A549 (cell line): ENCODE data around the gene CYB5D1. TPM values are rescaled to one million over a fixed set of nuclear protein-coding genes. Genes with fewer than 3 reads are reported as not detected.

ENCODE experiments used
- ATAC-seq, 2 experiments: fragments of 200-7000 bp in 1 of 2; fragments of >200 bp in 1 of 2; cut with Nextera tagmentation in 1 of 2; cut with Tn5 transposase in 1 of 2; 3 replicates each; pipeline versions ENCODE4 v1.8.0 to v1.9.1; 2018 to 2020; ENCODE audit warnings: mild to moderate bottlenecking in 1 of 2, moderate library complexity in 1 of 2
- CTCF ChIA-PET: fragments of 300-600 bp; sonication (Branson Sonifier 250); formaldehyde crosslinking; extraction: SDS; loops from one replicate; lab custom pipeline; 2021; ENCODE audit warnings: antibody characterized with exemption, inconsistent platforms; lab: Yijun Ruan, JAX
- POLR2A ChIA-PET: fragments of 350-600 bp; formaldehyde crosslinking; extraction: SDS; loops from one replicate; lab custom pipeline; 2021; ENCODE audit warnings: antibody characterized with exemption, inconsistent platforms; lab: Yijun Ruan, JAX
- DNase-seq, 2 experiments: peaks; one replicate each; pipeline versions ENCODE4 v3.0.0 to v3.0.0-alpha.2; 2011 to 2016; ENCODE audit warnings: low read depth in 1 of 2, low spot score in 1 of 2
- FAIRE-seq: peaks from 2 replicates; lab custom pipeline; 2011; peaks lifted over from hg19 to GRCh38; lab: Jason Lieb, UNC
- H3K27ac ChIP-seq, 2 experiments: fragments of >200 bp; sonication (Bioruptor Twin); formaldehyde crosslinking; 3 replicates each; pipeline ENCODE4 v1.5.1; 2016 to 2017
- H3K4me1 ChIP-seq: fragments of >200 bp; sonication (Bioruptor Twin); formaldehyde crosslinking; 3 replicates; pipeline ENCODE4 v1.6.1; 2016
- H3K4me2 ChIP-seq: fragments of >200 bp; sonication (Bioruptor Twin); formaldehyde crosslinking; 3 replicates; pipeline ENCODE4 v1.6.1; 2016
- H3K4me3 ChIP-seq: fragments of >200 bp; sonication (Bioruptor Twin); formaldehyde crosslinking; 3 replicates; pipeline ENCODE4 v1.5.1; 2016
- H3K9me3 ChIP-seq: fragments of >200 bp; sonication (Bioruptor Twin); formaldehyde crosslinking; 3 replicates; pipeline ENCODE4 v1.6.1; 2016
- ATOH8 ChIP-seq: fragments of 250-450 bp; sonication (Bioruptor Pico); IDR thresholded peaks from 2 replicates; pipeline ENCODE4 v1.5.0; 2020; ENCODE audit warnings: low read depth, mild to moderate bottlenecking, moderate library complexity
- BCL3 ChIP-seq: fragments of >200 bp; sonication (Bioruptor Twin); formaldehyde crosslinking; IDR thresholded peaks from 3 replicates; pipeline ENCODE4 v1.6.1; 2016
- CBX2 ChIP-seq: fragments of 200-600 bp; sonication (generic); IDR thresholded peaks from 2 replicates; pipeline ENCODE4 v1.6.1; 2016; ENCODE audit warnings: low read depth, mild to moderate bottlenecking, borderline replicate concordance
- CBX8 ChIP-seq: fragments of 200-600 bp; sonication (generic); IDR thresholded peaks from 2 replicates; pipeline ENCODE4 v1.6.1; 2016
- CHD2 ChIP-seq: fragments of 150-350 bp; IDR thresholded peaks from 2 replicates; pipeline ENCODE4 v1.6.1; 2014; ENCODE audit warnings: low read length; ENCODE audit not compliant: partially characterized antibody
- FOSB ChIP-seq: fragments of 250-450 bp; sonication (Bioruptor Pico); IDR thresholded peaks from 2 replicates; pipeline ENCODE4 v1.5.0; 2020; ENCODE audit warnings: mild to moderate bottlenecking, moderate library complexity
- FOSL2 ChIP-seq, 2 experiments: fragments of 450-650 bp in 1 of 2; fragments of >200 bp in 1 of 2; sonication (Bioruptor Twin) in 1 of 2; formaldehyde crosslinking; IDR thresholded peaks; 2 replicates each; pipeline versions ENCODE4 v1.5.0 to v1.6.1; 2016 to 2020; ENCODE audit warnings: mild to moderate bottlenecking in 1 of 2, moderate library complexity in 1 of 2
- HES2 ChIP-seq: fragments of >200 bp; sonication (Bioruptor Twin); formaldehyde crosslinking; IDR thresholded peaks from 2 replicates; pipeline ENCODE4 v1.6.1; 2016
- JUN ChIP-seq, 2 experiments: fragments of >200 bp; sonication (Bioruptor Twin); formaldehyde crosslinking; IDR thresholded peaks; 2 replicates in 1 of 2; 3 replicates in 1 of 2; pipeline ENCODE4 v1.6.1; 2016 to 2017
- KDM5A ChIP-seq: fragments of 200-600 bp; sonication (generic); IDR thresholded peaks from 2 replicates; pipeline ENCODE4 v1.6.1; 2016; ENCODE audit warnings: antibody characterized with exemption, mild to moderate bottlenecking
- MAFK ChIP-seq: fragments of 450-650 bp; IDR thresholded peaks from 2 replicates; pipeline ENCODE4 v1.6.1; 2014; ENCODE audit not compliant: partially characterized antibody
- NPAS2 ChIP-seq: fragments of 250-450 bp; sonication (Bioruptor Pico); IDR thresholded peaks from 2 replicates; pipeline ENCODE4 v1.8.0; 2022; ENCODE audit warnings: mild to moderate bottlenecking, moderate library complexity, borderline replicate concordance
- PHF8 ChIP-seq: fragments of 200-600 bp; sonication (generic); IDR thresholded peaks from 2 replicates; pipeline ENCODE4 v1.6.1; 2016; ENCODE audit warnings: low read depth, mild to moderate bottlenecking, antibody characterized with exemption, moderate library complexity, borderline replicate concordance
- POLR2AphosphoS2 ChIP-seq: conservative IDR thresholded peaks from 2 replicates; pipeline ENCODE4 v1.6.1; 2012; ENCODE audit warnings: low read length, improper control_type of control experiment, inconsistent platforms
- RCOR1 ChIP-seq: fragments of 150-350 bp; IDR thresholded peaks from 2 replicates; pipeline ENCODE4 v1.6.1; 2014; ENCODE audit warnings: antibody characterized with exemption, low read length, low read depth
- SMC3 ChIP-seq: fragments of >200 bp; sonication (Bioruptor Twin); formaldehyde crosslinking; IDR thresholded peaks from 3 replicates; pipeline ENCODE4 v1.6.1; 2018; ENCODE audit warnings: inconsistent platforms
- TFCP2L1 ChIP-seq: fragments of 250-450 bp; sonication (Bioruptor Pico); IDR thresholded peaks from 2 replicates; pipeline ENCODE4 v1.5.0; 2021; ENCODE audit warnings: mild to moderate bottlenecking
- USF2 ChIP-seq: fragments of 450-650 bp; IDR thresholded peaks from 2 replicates; pipeline ENCODE4 v1.6.1; 2014; ENCODE audit warnings: antibody characterized with exemption
- ZFP36 ChIP-seq: fragments of 450-650 bp; IDR thresholded peaks from 2 replicates; pipeline ENCODE4 v1.6.1; 2014; ENCODE audit warnings: borderline replicate concordance; ENCODE audit not compliant: partially characterized antibody
- ZSCAN20 ChIP-seq: fragments of 250-450 bp; sonication (Bioruptor Pico); IDR thresholded peaks from 2 replicates; pipeline ENCODE4 v1.8.0; 2022; ENCODE audit warnings: mild to moderate bottlenecking, moderate library complexity
- WGBS: methylation state at CpG from one replicate; pipeline ENCODE4 v1.1.6; 2017; ENCODE audit errors: missing lambda C conversion rate; 5-methylcytosine and 5-hydroxymethylcytosine counted together
- polyA plus RNA-seq, 4 experiments: library from polyadenylated mRNA; depleted of rRNA in 3 of 4; stranded (reverse); fragments of >200 nt; fragmentation: RNase III in 1 of 4; extraction: RNeasy Plus Mini Kit Qiagen cat#74134 plus additional on column Dnase treatment in 1 of 4; gene quantifications; 2 replicates in 3 of 4; 3 replicates in 1 of 4; pipeline ENCODE4 v1.2.3, GENCODE V29; 2011 to 2017

Gene CYB5D1
- polyA plus RNA-seq, 2 of the 4 experiments (the other 2 are of a cell fraction), result 20.4 to 28.2 TPM

GRCh38 chr17:7873051-7873450 is 15.2 kb downstream of the CYB5D1 start:
- CTCF ChIA-PET, result interaction anchor here (0.6 to 10.6 kb wide), 6 partner anchors 10 to 700 kb away, joined by 3 to 108 read pairs (median 5); partner anchors contain the start of genes CYB5D1 and NAA38
- Histone ChIP-seq H3K4me1 (no peaks in the 10 kb centered on the region), H3K4me2 (no peak overlapping the region), H3K27ac (no peak overlapping the region), H3K4me3 (no peak overlapping the region), H3K9me3 (no peaks in the 10 kb centered on the region)
- ATAC-seq (peak in 1 of 2 experiments; percentile 23; a peak in 1 of 6 replicates), DNase-seq (no peak), FAIRE-seq (no peak)
- POLR2A ChIA-PET, result no interaction called here
- WGBS, result 74% methylated on average over 4 of the region's 4 CpGs
- TF ChIP-seq RCOR1, result no peak
- no peak for TF ChIP-seq TFCP2L1
- TF ChIP-seq KDM5A, result no peak
- TF ChIP-seq SMC3, result no peak
- no peak for TF ChIP-seq FOSL2 (IDR thresholded peaks at IDR 0.05)
- no peak for TF ChIP-seq FOSL2 (CRISPR knock-in tag; IDR thresholded peaks at IDR 0.05)
- no peak for TF ChIP-seq JUN (IDR thresholded peaks at IDR 0.05)
- TF ChIP-seq PHF8, result no peak
- TF ChIP-seq CBX8, result no peak
- no peak for TF ChIP-seq FOSB (CRISPR knock-in tag)
- TF ChIP-seq ZSCAN20 (CRISPR knock-in tag), result no peak
- TF ChIP-seq USF2, result no peak
- TF ChIP-seq CHD2, result no peak
- no peak for TF ChIP-seq NPAS2
- no peak for TF ChIP-seq ATOH8 (CRISPR knock-in tag)
- no peak for TF ChIP-seq CBX2
- no peak for TF ChIP-seq HES2
- no peak for TF ChIP-seq POLR2AphosphoS2
- no peak for TF ChIP-seq BCL3

- no peak for ATAC-seq
- FAIRE-seq, result peak; percentile 77
- Histone ChIP-seq H3K9me3 (no peaks in the 10 kb centered on the region), H3K4me1 (no peaks in the 10 kb centered on the region), H3K4me2 (no peak overlapping the region), H3K27ac (no peak overlapping the region), H3K4me3 (no peak overlapping the region)
- ChIA-PET POLR2A (interaction anchor here (1.4 kb wide), 1 partner anchor 10 kb away, joined by 3 read pairs; no protein-coding TSS in a partner anchor), CTCF (interaction anchor here (1.6 to 10.6 kb wide), 4 partner anchors 13 to 114 kb away, joined by 5 to 108 read pairs (median 11); partner anchors contain the start of gene NAA38)
- TF ChIP-seq ZFP36 (no peak), RCOR1 (no peak), NPAS2 (no peak)
- DNase-seq, result no peak
- 82% methylated on average over 2 of the region's 2 CpGs for whole genome bisulfite sequencing
Measured at GRCh38 chr17:7875804-7876370, 18.1 kb downstream of the CYB5D1 start.

GRCh38 chr17:7878234-7878633 is 20.4 kb downstream of the CYB5D1 start:
- whole genome bisulfite sequencing, result 92% methylated on average over 7 of the region's 7 CpGs

More at GRCh38 chr17:7878234-7878633, 20.4 kb downstream of the CYB5D1 start:
- H3K27ac ChIP-seq, result no peak overlapping the region
- FAIRE-seq (no peak), DNase-seq (no peak), ATAC-seq (no peak)
- ChIA-PET CTCF (interaction anchor here (1.1 to 10.6 kb wide), 4 partner anchors 8 to 190 kb away, joined by 3 to 108 read pairs (median 4); partner anchors contain the start of gene WRAP53), POLR2A (no interaction called here)
- H3K4me1 ChIP-seq, result peaks cover 8% of the 10 kb centered on the region
- no peak overlapping the region for H3K4me3 ChIP-seq
- TF ChIP-seq TFCP2L1 (no peak), MAFK (peak; percentile 60), USF2 (no peak)
- H3K4me2 ChIP-seq, result no peak overlapping the region
- H3K9me3 ChIP-seq, result no peaks in the 10 kb centered on the region
